NOMO-1 treated with dmso at 0.1 percent for 144 hours (cell line): ENCODE results near the gene LSMEM2.
"Not testable (repeated sequence)": the region's sequence is repeated elsewhere in the genome, so short reads cannot be mapped to it uniquely, and the experiment has no call there.

Source experiments
- DNase-seq: peaks from one replicate; lab custom pipeline; 2025; ENCODE audit not compliant: unreplicated experiment; lab: John Stamatoyannopoulos, UW

LSMEM2 gene

DNA sequence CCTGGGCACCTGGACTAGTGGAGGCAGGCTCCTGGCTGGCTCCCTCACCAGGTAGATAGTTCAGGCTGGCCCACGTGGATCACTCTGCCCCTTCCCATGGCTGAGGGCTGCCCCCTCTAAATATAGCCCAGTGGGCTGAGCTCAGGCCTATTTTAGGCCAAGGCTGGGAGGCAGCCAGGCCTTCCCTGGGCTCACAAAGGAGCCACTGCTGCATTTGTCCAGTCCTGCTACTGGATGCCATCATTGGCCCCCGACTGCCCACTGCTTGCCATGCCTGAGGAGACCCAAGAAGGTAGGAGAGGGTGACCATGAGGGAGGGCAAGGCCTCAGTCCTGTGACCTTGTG is at the start of gene LSMEM2:
Gene LSMEM2 (plus strand): TSS at position 208 of the 345 bp plus-strand sequence. CDS start 27 bp downstream, at position 235.
- no peak for DNase-seq

DNA sequence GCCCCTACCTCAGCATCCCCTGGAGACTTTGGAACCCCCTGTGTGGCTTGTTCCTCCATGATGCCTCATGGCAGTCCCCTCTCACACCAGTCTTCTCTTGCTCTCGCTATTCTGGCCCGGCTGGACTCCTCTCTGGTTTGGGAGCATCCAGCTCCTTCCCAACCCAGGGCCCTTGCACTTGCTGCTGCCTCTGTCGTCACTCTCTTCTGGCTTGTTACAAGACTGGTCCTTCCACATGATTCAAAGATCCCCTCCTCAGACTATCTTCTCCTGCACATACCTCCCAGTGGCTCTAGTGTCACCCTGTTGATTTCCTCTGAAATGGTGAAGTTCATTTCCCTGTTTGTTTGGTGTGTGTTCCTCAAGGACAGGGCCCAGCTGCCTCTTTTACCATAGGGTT is 49.4 kb upstream of the LSMEM2 start:
- DNase-seq = no peak

DNA sequence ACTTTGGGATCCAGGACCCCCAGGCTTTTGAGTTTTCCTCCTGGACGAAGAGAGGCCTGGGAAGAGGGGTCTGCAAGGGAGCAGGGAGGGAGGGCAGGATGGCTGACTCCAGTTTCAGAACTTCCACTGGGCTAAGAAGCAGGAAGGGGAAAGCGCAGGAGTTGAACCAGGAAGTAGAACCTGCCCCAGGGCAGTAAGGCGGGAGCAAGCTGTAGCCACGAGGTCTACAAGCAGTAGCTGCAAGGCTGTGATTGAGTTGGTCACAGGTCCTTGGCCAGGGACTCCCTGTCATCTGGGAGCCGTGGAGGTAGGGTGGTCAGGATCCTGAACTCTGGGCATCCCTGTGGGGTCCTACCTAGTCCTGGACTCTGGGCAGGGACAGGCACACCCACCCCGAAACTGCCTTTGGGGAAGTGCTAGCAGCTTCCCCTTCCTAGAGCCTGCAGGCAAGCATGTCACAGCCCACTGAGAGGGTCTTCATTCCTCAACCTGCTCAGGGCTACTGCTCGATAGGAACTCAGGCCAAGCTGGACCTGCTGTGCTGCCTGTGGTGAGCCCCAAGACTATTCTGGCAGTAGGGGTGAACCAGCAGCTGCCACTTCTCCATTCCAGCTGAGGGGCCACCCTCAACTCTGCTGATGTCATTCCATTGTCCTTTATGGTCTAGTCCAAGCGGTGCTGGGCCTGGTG is 48.6 kb upstream of the LSMEM2 start:
- peak; percentile 58 for DNase-seq

DNA sequence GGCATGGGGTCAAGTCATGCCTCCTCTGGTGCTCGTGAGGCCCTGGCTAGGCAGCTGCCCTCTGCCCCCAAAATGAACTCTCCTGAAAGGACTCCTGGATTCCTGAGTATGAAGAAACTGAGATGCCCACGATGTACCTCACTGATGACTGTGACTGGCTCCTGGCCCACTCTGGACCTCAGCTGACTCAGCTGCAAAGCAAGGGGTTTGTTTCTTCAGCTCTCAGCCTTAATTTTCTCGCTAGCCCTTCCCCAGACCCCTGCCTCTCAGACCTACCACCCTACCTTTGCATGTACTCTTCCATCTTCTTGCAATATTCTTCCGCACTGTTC is 48.1 kb upstream of the LSMEM2 start:
- no peak for DNase-seq

DNA sequence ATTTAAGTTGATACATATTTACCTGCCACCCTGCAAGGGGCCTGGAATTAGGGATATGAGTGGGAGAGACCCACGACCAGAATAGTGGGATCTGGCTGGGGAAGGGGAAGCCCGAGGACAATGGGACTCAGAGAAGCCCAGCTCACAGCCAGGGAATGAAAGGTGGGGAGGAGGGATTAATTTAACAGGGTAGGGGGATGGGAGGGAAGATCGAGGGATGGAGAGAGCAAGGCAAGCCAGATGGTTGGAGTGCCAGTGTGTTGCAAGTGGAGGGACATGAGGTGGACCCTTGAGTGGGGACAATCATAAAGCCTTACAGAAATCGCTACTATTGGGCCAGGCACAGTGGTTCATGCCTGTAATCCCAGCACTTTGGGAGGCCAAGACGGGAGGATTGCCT is 47.3 kb upstream of the LSMEM2 start:
- no peak for DNase-seq

DNA sequence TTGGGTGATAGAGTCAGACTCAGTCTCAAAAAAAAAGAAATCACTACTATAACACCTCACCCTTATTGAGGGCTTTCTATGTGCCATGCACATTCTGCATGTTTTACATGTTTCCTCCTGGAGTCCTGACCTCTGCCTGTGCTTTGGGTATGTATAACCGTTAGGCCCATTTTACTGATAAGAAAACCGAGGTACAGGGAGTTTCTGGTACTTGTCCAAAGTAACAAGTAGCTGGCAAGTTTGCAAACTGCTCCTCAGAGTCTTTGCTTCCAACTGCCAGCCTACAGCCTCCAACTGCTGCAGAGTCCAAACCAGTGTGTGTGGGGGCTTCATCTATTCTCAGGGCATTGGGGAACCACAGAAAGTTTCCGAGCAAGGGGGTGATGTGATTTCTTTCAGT is 46.6 kb upstream of the LSMEM2 start:
- DNase-seq = no peak

DNA sequence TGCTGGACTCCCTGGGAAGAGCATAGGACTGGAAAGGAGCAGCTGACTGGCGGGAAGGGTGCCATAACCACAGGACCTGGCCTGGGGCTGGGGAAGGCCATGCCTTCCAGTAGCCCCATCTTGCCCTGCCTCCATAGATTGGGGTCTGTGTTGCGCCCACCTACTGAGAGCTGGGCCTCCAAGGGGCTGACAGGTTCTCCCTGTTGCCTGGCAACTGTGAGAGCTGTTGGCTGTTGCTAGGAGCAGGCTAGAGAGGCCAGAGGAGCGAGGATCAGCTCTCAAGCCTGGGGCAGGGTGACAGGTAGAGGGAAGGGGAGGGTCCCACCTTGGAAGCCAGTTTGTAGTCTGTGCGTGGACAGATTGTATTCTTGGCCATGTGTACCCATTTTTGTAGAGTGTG is 45.7 kb upstream of the LSMEM2 start:
- DNase-seq = no peak

DNA sequence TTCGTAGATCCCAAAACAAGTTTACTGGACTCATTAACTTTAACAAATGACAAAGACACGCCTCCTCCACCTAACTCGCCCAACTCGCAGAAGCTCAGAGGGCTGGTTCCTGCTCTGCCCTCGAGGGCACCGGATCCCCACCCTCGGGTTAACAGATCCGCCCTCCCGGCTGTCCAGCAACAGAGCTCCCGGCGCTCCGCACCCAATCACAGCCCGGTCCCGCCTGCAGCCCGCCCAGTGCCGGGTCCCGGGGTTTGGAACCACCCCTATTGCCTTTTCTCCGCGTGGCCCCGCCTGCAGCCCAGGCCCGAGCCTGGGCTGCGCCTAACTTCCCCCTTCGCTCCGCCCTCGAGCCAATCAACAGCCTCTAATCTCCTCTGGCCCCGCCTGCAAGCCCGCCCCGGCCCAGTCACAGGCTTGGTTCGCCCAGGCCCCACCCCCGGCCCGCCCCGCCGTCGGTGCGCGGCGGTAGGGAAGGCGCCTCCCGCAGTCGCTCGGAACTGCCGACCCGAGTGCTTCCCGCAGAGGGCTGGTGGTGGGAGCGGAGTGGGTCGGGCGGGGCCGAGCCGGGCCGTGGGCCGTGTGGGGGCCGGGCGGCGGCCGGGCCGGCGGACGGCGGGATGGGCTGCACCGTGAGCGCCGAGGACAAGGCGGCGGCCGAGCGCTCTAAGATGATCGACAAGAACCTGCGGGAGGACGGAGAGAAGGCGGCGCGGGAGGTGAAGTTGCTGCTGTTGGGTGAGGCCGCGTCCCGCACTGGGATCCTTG is 43.0 kb upstream of the LSMEM2 start, which contains the start of gene GNAI2:
Gene GNAI2 (plus strand): TSS at position 489 of the 768 bp plus-strand sequence. CDS start 132 bp downstream, at position 621.
- peak; percentile 100 for DNase-seq

DNA sequence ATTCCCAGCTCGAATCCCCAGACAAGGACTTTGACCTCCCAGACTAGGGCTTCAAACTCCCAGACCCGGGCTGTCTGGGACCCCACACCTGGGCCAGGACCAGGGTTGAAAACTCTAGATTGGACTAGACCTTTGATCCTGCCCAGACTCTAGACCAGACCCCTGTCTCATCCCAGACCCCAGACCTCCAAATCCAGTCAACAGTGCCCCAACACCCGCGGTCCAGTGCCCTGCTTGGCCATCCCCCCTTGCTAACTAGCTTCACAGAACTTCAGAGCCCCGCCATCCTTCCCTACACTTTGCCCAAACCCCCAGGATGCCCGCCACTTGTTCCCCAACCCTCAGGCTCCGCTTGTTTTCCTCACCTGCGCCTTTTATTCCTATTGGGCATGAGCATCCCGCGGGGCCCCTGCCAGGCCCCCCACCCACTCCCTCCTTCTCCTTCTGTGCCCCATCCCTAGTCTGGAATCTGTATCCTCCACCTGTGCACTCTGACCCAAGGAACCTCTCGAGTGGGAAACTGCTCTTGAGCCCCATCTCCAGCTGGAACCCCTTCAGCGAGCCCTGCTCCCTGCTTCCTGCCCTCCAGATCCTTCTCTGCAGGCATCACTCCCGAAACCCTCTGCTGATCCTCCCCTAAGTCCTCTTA is 42.3 kb upstream of the LSMEM2 start:
- DNase-seq = no peak

DNA sequence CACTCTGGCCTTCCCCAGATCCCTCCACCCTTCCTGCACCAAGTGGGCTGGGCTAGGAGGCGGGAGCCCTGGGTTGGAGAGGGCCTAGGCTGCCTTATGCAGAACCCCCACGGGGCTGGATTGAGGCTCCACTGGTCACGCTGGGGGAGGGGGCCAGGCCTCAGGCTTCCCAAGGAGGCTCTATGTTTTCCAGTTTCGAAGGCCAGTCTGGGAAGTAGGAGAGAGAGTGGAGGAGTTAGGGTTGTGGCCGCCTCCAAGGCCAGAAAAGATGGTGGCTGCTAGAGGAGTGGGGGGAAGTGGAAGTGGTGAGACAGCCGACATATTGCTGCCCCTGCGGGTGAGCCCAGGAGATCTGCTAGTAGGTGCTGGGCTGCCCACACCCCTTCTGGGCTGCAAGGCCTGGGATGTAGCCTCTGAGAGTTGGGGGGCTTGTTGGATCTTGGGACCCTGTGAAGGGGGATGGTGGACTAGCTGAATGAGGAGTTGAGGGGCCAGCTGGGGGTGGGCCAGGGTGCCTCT is 41.7 kb upstream of the LSMEM2 start:
- peak; percentile 52 for DNase-seq

DNA sequence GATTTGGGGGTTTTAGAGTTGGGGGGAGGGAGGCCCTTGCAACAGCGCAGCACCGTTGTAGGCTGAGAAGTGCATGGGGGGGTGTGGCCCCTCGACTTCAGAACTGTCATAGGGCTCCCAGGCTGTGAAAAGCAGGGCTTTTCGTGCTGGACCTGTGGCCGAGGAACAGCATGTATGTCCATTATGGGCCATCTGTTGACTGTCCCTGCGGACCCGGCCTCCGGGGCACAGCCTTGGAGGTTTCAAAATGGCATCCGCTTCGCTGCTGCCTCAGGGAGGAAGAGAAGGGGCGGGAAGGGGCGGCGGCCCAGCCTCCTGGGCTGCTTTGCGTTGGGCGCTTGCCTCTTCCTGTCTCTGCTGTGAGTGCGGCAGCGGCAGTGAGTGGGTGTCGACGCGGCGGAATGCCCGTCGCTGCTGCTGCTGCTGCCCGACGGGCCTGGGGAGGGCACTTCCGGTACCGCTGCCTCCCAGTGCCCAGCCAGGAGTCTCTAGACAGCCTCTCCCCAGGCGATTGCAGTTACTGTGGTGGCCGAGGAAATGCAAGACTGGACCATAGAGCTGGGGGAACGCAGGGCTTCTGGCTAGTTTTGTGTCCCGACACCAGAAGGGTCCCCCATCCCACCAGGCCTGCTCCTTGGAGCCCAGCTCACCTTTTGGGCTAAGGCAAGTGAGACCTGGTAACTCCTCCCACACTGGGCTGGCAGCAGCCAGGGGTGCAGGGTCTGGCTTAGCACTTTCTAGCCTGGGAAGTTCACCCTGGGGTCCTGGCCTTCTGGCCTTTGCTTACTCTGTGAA is 40.9 kb upstream of the LSMEM2 start:
- DNase-seq = peak; percentile 83

DNA sequence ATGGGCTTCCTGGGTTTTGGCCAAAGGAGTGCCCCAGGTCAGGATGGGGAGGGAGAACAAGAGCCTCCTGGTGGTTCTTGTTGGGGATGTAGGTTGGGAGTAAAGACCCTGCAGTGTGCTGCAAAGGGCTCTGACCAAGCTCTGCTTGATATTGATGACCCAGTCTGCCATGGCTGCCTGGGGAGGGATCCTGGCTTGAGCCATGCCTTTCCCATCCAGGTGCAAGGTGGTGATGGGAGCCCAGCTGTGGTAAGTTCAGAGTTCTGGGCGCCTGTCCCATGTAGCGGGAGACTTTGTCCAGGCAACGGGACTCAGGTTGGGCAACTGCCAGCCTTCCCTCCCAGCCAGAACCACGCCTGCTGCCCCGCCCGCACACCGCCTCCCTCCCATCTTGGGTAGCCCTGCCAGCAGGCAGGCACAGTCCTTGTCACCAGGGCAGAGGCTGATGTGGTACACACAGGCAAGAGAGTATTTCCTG is 40.3 kb upstream of the LSMEM2 start:
- DNase-seq = no peak

DNA sequence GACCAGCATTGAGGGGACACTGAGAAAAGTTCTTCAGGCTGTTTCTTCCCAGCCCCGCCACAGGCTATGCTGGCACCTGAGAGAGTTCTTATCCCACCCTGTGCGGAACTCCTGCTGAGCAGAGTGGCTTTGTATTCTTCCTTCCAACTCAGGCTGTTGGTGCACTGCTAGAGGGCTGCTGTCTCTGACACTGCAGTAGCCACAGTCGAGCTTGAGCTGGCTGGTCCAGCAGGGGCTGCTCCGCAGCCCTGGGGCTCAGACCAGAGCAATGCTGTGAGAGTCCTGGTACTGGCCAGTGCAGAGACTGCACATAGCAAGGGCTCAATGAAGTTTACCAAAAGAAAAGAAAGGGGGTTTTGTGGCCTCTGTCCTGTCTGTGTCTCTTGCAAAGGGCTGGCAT is 39.2 kb upstream of the LSMEM2 start:
- no peak for DNase-seq

DNA sequence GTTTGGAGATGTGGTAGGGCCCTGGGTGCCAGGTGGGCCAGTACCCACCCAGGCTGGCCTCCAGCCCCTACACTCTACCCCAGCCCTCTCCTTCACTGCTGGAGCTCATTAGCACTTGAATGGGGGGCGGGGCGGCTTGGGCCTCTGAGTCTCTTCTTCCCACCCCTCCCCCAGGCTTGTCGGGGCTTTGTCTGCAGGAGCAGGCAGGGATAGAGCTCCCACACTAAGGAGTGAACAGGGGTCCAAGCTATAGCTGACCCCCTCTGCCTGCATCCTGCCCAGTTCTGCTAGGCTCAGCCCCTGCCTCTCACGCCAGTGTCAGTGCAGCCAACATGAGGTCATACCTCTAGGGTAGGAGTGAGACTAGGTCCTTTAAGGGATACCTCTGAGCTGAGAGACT is 37.7 kb upstream of the LSMEM2 start:
- no peak for DNase-seq

DNA sequence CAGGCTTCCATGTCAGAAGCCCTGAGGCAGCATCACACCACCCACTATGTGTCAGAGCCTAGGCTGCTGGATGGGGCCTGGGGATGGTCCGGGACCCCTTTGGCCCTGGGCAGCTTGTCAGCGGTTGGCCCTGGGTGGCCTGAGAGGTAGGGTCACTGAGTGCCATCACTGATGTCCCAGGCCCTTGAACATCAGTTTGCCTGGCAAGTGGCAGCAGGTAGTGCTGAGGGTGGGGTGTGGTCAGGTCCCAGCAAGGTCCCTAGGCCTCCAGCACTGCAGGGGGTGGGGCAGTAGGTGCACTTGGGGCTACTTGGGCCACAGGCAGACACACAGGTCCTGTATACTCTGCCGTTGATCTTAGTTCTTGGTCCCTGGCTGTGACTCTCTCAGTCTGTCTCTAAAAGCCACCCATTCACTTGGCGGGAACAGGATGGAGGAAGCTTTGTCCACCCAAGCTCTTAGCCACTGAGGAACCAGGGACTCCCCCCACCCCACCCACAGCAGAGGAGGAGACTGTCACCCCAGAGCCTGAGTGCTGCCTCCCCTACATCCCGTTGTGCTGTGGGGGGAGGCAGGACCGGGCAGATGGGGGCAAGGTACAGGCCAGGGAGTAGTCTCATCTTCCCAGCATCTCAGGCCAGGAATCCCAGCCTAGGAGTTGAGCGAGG is 37.0 kb upstream of the LSMEM2 start:
- no peak for DNase-seq

DNA sequence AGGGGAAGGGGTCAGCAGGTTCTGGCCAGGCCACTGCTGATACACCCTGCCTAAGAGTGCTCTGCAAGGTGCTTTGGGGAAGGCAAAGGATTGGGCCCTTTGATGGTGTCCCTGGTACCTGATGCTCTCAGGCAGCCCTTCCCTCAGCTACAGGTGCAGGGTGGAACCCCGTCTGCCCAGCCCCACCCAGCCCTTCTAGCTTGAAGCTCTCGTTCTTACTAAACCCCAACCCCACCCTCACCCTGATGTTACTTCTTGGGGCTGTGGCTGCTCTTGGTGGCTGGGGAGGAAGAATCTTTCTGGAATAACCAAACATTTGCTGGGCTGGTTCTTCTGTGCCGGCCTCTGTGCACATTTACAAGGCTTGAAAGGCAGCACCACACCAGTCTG is 36.5 kb upstream of the LSMEM2 start:
- DNase-seq = no peak

DNA sequence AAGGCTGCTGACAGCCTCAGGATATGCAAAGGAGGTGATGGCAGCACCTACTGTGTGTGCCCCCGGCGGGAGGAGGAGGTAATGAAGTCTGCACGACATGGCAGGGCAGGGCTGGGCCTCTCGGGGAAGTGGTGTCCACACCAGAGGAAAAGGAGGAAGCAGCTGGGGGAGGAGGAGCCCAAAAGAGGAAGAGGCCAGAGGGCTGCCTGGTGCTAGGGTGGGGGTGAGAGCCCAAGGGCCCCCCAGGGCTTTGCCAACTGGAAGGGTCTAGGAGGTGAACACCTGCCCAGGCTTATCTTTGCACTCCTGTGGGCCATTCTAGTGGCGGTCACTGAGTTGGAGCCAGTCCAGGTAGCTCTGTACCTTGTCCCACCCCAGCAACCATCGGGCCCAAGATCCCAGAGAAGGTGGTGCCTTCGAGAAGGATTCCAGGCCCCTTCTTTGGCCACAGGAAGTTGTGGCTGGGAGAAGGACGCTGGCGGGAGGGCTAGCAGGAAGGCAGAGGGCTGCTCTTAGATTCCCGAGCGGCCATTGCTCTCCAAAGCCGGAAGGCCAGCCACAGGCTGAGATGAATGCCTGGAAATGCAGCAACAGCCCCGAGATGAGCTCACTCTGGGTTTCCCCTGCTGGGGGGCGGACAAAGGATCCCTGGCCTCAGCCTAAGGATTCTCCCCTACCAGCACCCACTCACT is 35.9 kb upstream of the LSMEM2 start:
- peak; percentile 91 for DNase-seq

DNA sequence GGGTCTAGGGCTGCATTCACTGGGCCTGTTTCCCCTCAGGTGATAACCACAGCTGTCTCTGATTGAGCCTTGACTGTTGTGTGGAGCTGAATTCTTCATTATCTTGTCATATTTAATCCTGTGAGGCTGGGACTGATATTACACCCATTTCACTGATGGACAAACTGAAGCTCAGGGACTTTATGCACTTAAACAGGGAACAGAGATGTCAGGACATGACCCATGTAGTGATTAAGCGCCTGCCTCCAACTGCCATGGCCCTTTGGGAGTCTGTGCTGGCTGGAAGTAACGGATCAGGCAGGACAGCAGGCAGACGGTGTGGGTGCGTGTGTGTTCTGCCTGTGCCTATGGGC is 35.4 kb upstream of the LSMEM2 start:
- DNase-seq = no peak

DNA sequence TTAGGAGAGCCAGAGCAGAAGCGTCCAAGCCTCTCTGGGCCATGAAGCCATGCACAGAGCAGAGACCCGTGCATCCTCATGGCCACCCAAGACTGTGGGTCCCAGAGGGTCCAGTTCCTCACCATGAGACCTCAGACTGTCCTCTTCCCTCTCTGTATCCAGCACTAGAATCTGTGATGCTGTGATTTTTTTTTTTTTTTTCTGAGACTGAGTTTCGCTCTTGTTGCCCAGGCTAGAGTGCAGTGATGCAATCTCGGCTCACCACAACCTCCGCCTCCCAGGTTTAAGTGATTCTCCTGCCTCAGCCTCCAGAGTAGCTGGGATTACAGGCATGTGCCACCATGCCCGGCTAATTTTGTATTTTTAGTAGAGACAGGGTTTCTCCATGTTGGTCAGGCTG is 34.1 kb upstream of the LSMEM2 start:
- not testable (repeated sequence) for DNase-seq

DNA sequence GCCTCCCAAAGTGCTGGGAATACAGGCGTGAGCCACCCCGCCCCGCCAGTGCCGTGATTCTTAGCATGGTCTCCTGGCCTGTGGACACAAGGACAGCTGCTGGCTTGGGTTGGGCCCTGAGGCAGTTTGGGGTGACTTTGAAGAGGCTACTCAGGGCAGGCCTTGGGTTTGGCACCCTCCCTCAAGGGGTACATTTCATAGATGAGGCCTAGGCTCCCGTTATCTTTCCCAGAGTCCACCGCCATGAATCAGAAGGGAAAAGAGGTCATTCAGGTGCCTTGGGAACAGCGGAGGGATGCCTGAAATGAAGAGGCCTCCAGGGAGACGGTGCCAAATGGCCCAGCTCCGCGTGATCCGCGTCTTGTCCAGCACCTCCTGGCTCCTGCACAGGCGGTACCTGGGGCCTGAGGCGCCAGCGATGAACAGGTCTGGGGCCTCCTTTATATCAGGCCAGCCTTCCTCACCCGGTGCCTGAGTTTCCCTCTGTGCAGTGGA is 33.6 kb upstream of the LSMEM2 start:
- no peak for DNase-seq
